Activated CD8-positive, alpha-beta memory T cell treated with anti-CD3 and anti-CD28 coated beads for 36 hours (primary cell): Measurements from ENCODE around the gene CXorf38. TPM values are rescaled to one million over a fixed set of nuclear protein-coding genes. Genes with fewer than 3 reads are reported as not detected.

Source experiments
- CTCF ChIA-PET: fragments of 350-600 bp; sonication (Branson Sonifier 250); formaldehyde crosslinking; loops from one replicate; lab custom pipeline; 2021; ENCODE audit warnings: antibody characterized with exemption; lab: Charles Lee
- POLR2A ChIA-PET: fragments of 350-600 bp; sonication (Branson Sonifier 250); formaldehyde crosslinking; loops from one replicate; lab custom pipeline; 2021; ENCODE audit warnings: antibody characterized with exemption; lab: Charles Lee
- total RNA-seq, 2 experiments: library from RNA; stranded (reverse); gene quantifications; one replicate each; pipeline ENCODE4 v1.2.3, GENCODE V29; 2021

The CXorf38 gene
- total RNA-seq, 2 experiments from 2014 or later, result 15.8 to 15.9 TPM

GRCh38 chrX:40579900-40580536, 67.3 kb downstream of the CXorf38 start:
- POLR2A ChIA-PET, result interaction anchor here (0.7 to 1.4 kb wide), 4 partner anchors 10 to 505 kb away, joined by 3 to 4 read pairs (median 4); partner anchors contain the start of gene USP9X
- CTCF ChIA-PET, result interaction anchor here (1.0 kb wide), 1 partner anchor 36 kb away, joined by 5 read pairs; no protein-coding TSS in a partner anchor

GRCh38 chrX:40579141-40579540, 68.2 kb downstream of the CXorf38 start:
- CTCF ChIA-PET, result no interaction called here

GRCh38 chrX:40578039-40578695, 69.2 kb downstream of the CXorf38 start:
- CTCF ChIA-PET, result interaction anchor here (0.6 kb wide), 1 partner anchor 24 kb away, joined by 3 read pairs; no protein-coding TSS in a partner anchor
- POLR2A ChIA-PET, result no interaction called here

More at GRCh38 chrX:40579141-40579540, 68.2 kb downstream of the CXorf38 start:
- POLR2A ChIA-PET, result no interaction called here

Other genes starting within 250 kb of the CXorf38 start
- 10 to 100 TPM; 60.3 to 63.3 TPM for gene ATP6AP2, start 66.6 kb downstream of the CXorf38 start, total RNA-seq
- gene MPC1L, start 24.1 kb downstream of the CXorf38 start, total RNA-seq, result not detected
- gene MED14, start 88.0 kb upstream of the CXorf38 start, total RNA-seq, result 10 to 100 TPM; 42.5 to 43.0 TPM